Measurements from ENCODE around the gene GAS2L2.

GAS2L2 gene

DNA sequence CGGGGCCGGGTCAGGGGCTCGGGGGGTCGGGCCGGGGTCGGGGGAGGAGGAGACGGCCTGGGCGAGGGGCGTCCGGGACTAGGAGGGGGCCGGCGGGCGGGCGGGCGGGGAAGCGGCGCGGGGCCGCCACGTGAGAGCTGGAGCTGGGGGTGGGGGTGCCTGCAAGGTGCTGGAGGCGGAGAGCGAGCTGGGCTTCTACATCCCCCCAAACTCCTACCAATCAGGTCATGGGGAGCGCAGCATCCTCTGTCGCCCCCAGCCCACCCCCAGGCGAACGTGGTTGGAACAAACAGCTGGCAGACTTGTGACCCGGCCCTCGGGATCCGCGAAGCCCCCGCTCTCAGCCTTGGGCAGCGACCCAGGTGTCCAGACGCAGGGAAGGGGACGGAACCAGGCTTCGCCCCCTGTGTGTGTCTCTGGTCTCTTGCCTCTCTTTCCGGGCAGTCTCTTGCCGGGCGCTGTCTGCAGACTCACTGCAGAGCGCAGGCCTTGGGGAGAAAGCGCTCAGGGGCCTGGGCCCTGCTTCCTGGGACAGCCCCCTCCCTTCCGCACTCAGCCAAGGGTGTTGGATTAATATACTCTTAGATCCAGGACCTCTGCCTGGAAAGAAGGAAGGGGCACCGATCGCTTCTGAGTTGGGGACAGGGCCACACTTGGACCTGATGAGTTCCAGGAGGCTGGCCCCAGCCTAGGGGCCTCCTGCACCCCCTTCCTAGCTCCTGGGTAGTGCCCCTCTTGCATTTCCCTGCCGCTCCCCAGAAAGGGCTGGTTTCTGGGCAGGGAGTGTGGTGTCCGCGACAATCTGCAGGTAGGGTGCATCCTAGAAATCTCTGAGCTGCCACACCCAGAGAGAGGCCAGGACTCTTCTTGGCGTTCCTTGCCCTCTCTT lies 20.9 kb downstream of the GAS2L2 start:
- TF ChIP-seq, protein P1, sequence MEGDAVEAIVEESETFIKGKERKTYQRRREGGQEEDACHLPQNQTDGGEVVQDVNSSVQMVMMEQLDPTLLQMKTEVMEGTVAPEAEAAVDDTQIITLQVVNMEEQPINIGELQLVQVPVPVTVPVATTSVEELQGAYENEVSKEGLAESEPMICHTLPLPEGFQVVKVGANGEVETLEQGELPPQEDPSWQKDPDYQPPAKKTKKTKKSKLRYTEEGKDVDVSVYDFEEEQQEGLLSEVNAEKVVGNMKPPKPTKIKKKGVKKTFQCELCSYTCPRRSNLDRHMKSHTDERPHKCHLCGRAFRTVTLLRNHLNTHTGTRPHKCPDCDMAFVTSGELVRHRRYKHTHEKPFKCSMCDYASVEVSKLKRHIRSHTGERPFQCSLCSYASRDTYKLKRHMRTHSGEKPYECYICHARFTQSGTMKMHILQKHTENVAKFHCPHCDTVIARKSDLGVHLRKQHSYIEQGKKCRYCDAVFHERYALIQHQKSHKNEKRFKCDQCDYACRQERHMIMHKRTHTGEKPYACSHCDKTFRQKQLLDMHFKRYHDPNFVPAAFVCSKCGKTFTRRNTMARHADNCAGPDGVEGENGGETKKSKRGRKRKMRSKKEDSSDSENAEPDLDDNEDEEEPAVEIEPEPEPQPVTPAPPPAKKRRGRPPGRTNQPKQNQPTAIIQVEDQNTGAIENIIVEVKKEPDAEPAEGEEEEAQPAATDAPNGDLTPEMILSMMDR (IDR thresholded peaks at IDR 0.05; ENCODE audit: borderline replicate concordance, control extremely low read depth, extremely low read depth, insufficient read depth, missing control alignments): no peak
- in situ Hi-C loops (cut with MboI; ENCODE audit: low sequenced_read_pairs, unreplicated experiment): loop anchor here (25.0 kb wide), 2 partner anchors 420 to 570 kb away; no protein-coding TSS in a partner anchor
- no peak for DNase-seq (ENCODE audit: low spot score)

DNA sequence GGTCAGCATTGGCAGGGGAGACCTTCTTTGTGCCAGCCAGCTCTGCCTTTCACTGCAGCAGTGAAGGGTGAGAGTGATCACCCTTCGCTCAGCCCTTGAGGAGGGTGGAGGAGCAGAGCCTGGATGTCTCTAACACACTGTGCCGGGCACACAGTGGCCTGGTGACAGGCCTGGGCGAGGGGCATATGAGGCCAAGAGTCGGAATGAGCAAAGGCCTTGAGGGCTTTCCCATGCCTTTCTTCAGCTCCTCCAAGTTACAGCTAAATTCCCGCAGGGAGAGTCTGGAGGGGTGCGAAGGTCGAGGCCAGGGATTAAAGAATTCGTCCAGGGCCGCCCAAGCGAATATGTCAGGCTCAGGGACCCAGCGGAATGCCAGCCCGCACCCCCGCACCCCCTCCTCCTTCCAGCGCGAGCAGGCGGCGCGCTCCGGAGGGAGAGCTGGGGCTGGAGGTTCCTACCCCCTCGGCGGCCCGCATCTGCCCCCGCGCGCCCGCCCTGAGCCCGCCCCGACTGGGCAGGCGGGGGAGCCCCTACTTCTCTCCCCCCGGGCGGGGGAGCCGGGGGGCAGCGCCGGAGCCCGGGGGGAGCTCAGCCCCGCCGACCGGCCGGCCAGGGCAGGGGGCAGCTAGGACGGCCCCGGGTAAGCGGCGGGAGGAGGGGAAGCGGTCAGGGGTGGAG lies 21.7 kb downstream of the GAS2L2 start, which contains the start of gene RASL10B:
TSS of gene RASL10B (plus strand) at position 401 of the 678 bp plus-strand sequence. CDS start 3,546 bp downstream, outside the sequence.
- in situ Hi-C loops (cut with MboI; ENCODE audit: low sequenced_read_pairs, unreplicated experiment): loop anchor here (25.0 kb wide), 2 partner anchors 419 to 569 kb away; no protein-coding TSS in a partner anchor
- DNase-seq (ENCODE audit: low spot score): peak; percentile 71
- TF ChIP-seq, protein P1 (IDR thresholded peaks at IDR 0.05; ENCODE audit: borderline replicate concordance, control extremely low read depth, extremely low read depth, insufficient read depth, missing control alignments): no peak

DNA sequence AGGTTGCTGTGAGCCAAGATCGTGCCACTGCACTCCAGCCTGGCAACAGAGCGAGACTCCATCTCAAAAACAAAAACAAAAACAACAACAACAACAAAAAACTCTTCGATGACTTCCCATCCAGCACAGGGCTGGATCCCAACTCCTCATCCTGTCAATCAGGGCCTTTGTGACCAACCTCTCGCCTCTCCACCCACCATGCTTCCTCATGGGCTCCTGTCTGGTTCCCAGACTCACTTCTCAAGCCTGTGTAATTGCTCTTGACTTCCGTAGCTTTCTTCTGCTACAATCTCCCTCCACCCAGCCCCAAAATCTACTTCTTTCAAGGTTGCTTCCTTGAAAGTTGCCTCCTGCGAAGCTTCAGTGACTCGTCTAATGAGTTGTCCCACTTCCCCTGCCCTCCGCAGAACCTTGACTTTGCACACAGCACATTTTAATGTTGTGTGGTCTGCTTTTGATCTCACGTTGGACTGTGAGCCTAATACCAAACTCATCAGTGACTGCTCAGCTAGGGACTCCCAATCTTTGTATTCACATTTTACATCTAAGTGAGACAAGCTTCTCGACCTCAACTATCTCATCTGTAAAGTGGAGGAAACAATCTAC lies 22.5 kb downstream of the GAS2L2 start:
- TF ChIP-seq, protein P1 (IDR thresholded peaks at IDR 0.05; ENCODE audit: borderline replicate concordance, control extremely low read depth, extremely low read depth, insufficient read depth, missing control alignments): no peak
- in situ Hi-C loops (cut with MboI; ENCODE audit: low sequenced_read_pairs, unreplicated experiment): loop anchor here (25.0 kb wide), 2 partner anchors 418 to 568 kb away; no protein-coding TSS in a partner anchor
- no peak for DNase-seq (ENCODE audit: low spot score)

DNA sequence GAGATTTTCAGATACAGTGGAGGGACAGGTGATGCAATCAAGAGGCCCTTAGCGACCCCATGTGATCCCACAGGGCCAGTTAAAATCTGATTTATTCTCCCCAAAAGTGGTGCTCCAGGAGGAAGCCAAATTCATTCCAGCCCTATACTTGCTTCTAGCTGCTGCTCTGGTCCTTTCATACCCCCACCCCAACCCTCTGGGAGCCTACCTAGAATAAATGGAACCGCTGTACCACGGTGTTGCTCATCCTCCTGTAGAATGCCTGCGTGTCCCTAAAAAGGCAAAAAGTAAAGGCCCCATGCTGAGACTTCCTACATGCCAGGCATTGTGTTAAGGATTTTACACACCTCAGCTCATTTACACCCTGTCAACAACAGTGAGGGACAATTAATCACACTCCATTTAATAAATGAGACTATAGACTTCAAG lies 23.6 kb downstream of the GAS2L2 start:
- DNase-seq (ENCODE audit: low spot score): no peak
- TF ChIP-seq, protein P1 (IDR thresholded peaks at IDR 0.05; ENCODE audit: borderline replicate concordance, control extremely low read depth, extremely low read depth, insufficient read depth, missing control alignments): no peak
- in situ Hi-C loops (cut with MboI; ENCODE audit: low sequenced_read_pairs, unreplicated experiment): loop anchor here (25.0 kb wide), 2 partner anchors 417 to 567 kb away; no protein-coding TSS in a partner anchor

DNA sequence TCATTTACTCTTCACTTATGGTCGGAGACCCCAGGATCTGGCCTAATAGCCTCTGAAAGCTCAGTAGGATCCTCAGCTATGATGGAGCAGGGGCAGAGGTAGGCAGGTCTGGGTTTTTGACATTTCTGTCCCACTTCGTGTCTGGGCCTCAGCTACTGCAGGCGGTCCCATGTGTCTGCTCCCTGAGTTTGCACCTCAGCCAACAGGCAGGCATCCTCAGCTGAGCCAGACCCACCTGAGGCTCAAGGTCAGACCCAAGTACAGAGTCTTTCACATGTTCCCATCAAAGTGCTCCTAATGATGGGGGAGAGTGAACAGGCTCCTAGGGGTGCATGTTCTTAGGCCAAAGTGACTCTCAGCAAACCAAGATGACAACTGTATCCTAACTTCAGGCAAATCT lies 24.5 kb downstream of the GAS2L2 start:
- TF ChIP-seq, protein P1 (IDR thresholded peaks at IDR 0.05; ENCODE audit: borderline replicate concordance, control extremely low read depth, extremely low read depth, insufficient read depth, missing control alignments): no peak
- no peak for DNase-seq (ENCODE audit: low spot score)
- in situ Hi-C loops (cut with MboI; ENCODE audit: low sequenced_read_pairs, unreplicated experiment): loop anchor here (25.0 kb wide), 2 partner anchors 416 to 566 kb away; no protein-coding TSS in a partner anchor

DNA sequence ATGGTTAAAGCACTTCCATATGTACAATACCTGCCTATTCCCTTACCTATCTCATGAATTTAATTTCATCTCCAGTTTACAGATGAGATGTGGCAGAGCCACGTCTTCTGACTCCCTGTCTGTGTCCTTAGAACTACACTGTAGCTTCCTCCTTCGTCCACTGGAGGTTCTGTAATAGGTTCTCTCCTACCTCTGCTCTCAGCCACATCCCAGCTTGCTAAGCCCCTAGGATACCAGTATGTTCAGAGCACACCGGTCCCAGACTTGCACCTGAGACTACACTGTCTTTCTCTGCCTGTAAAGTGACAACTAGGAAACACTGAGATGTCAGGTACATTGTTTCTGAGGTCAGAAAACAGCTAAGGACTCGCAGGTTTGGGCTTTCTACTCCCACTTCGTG lies 25.4 kb downstream of the GAS2L2 start:
- DNase-seq (ENCODE audit: low spot score): no peak
- TF ChIP-seq, protein P1 (IDR thresholded peaks at IDR 0.05; ENCODE audit: borderline replicate concordance, control extremely low read depth, extremely low read depth, insufficient read depth, missing control alignments): no peak
- in situ Hi-C loops (cut with MboI; ENCODE audit: low sequenced_read_pairs, unreplicated experiment): loop anchor here (25.0 kb wide), 2 partner anchors 415 to 565 kb away; no protein-coding TSS in a partner anchor

Measured in GM13976 (cell line).